ENCODE data around the gene GCH1. TPM values are rescaled to one million over a fixed set of nuclear protein-coding genes. Genes with fewer than 3 reads are reported as not detected.

Gene GCH1
- total RNA-seq, 3 donors from 2014 or later, result 12.8 to 27.1 (median 19.3) TPM

- DNase-seq, result no peak
- no peak for TF ChIP-seq CTCF (IDR thresholded peaks at IDR 0.05)
- Histone ChIP-seq H3K36me3 (ENCODE audit: low read depth) (no peaks in the 10 kb centered on the region), H3K9me3 (no peaks in the 10 kb centered on the region), H3K4me3 (no peak overlapping the region), H3K4me1 (ENCODE audit: low read depth) (no peaks in the 10 kb centered on the region)
- intact Hi-C loops (cut with DNase I, micrococcal nuclease), result no loop called here
- ATAC-seq, result no peak
These were observed 90.0 kb downstream of the GCH1 start for GRCh38 chr14:54812617-54813016.

- Histone ChIP-seq H3K4me1 (ENCODE audit: low read depth) (no peaks in the 10 kb centered on the region), H3K36me3 (ENCODE audit: low read depth) (no peaks in the 10 kb centered on the region), H3K4me3 (no peak overlapping the region), H3K9me3 (no peaks in the 10 kb centered on the region)
- intact Hi-C loops (cut with DNase I, micrococcal nuclease), result no loop called here
- no peak for TF ChIP-seq CTCF (IDR thresholded peaks at IDR 0.05)
- ATAC-seq (no peak), DNase-seq (no peak)
These were observed 92.9 kb downstream of the GCH1 start for GRCh38 chr14:54809767-54810166.

GRCh38 chr14:54808326-54809161, 94.1 kb downstream of the GCH1 start:
- no peak for TF ChIP-seq CTCF (IDR thresholded peaks at IDR 0.05)
- no peaks in the 10 kb centered on the region for H3K4me1 ChIP-seq (ENCODE audit: low read depth)
- intact Hi-C loops (cut with DNase I, micrococcal nuclease), result no loop called here
- no peaks in the 10 kb centered on the region for H3K36me3 ChIP-seq (ENCODE audit: low read depth)
- H3K9me3 ChIP-seq, result no peaks in the 10 kb centered on the region
- ATAC-seq (no peak), DNase-seq (no peak)
- no peak overlapping the region for H3K4me3 ChIP-seq

GRCh38 chr14:54807881-54808280, 94.7 kb downstream of the GCH1 start:
- intact Hi-C loops (cut with DNase I, micrococcal nuclease), result no loop called here
- no peaks in the 10 kb centered on the region for H3K9me3 ChIP-seq
- H3K4me1 ChIP-seq (ENCODE audit: low read depth), result no peaks in the 10 kb centered on the region
- ATAC-seq (no peak), DNase-seq (no peak)
- no peak overlapping the region for H3K4me3 ChIP-seq
- H3K36me3 ChIP-seq (ENCODE audit: low read depth), result no peaks in the 10 kb centered on the region
- no peak for TF ChIP-seq CTCF (IDR thresholded peaks at IDR 0.05)

GRCh38 chr14:54807428-54807827, 95.2 kb downstream of the GCH1 start:
- H3K9me3 ChIP-seq, result no peaks in the 10 kb centered on the region
- no peaks in the 10 kb centered on the region for H3K36me3 ChIP-seq (ENCODE audit: low read depth)
- intact Hi-C loops (cut with DNase I, micrococcal nuclease), result no loop called here
- DNase-seq (no peak), ATAC-seq (no peak)
- H3K4me1 ChIP-seq (ENCODE audit: low read depth), result no peaks in the 10 kb centered on the region
- no peak for TF ChIP-seq CTCF (IDR thresholded peaks at IDR 0.05)
- no peak overlapping the region for H3K4me3 ChIP-seq
